ENCODE results near the gene WWOX.

GRCh38 chr16:78177987-78178386 is 78.5 kb downstream of the WWOX start:
- no peak for TF ChIP-seq CTCF (IDR thresholded peaks at IDR 0.05)
- no peak for TF ChIP-seq EZH2 (IDR thresholded peaks at IDR 0.05; ENCODE audit: borderline replicate concordance, insufficient read depth, low read depth, low read length, poor library complexity, severe bottlenecking)
